Stimulated activated CD4-positive, alpha-beta T cell treated with anti-CD3 and anti-CD28 coated beads, Interleukin-1b, Interleukin-23, amount 100 ng/mL, for 48 hours (primary cell): ENCODE results near the gene HOGA1.

ENCODE experiments used
- DNase-seq: peaks from one replicate; pipeline ENCODE4 v3.0.0-alpha.2; 2020

Gene HOGA1

DNA sequence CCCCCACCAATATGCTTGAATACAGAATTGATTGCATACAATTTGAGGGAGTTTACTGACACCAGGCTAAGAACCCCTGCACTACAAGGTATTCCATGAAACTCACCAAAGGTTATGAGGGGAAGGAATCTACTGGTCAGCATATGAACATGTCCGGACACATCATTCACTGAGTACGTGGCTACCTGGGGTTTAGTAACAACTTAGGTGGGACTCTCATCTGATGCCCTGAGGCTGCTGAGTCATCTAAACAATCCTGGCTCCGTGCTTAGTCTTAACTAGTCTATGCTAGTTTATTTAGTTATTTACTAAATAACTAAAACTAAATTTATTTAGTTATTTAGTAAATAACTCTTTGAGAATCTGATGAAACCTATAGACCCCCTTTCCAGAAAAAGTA is 67.6 kb downstream of the HOGA1 start:
- no peak for DNase-seq

DNA sequence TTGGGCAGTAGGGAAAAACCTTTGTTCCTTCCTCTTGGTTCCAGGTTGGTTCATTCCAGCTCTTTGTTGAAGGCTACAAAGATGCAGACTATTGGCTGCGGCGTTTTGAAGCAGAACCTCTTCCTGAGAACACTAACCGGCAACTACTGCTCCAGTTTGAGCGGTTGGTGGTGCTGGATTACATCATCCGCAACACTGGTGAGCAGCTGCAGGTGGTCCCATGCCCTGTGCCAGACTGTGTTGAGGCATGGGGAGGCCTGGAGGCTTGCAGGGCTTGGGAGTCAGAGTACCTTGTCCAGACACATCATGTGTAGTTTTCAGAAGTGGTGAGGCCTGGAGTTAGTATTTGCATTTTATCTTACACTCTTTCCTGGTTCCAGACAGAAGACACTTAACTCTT is 72.6 kb downstream of the HOGA1 start:
- DNase-seq: no peak

DNA sequence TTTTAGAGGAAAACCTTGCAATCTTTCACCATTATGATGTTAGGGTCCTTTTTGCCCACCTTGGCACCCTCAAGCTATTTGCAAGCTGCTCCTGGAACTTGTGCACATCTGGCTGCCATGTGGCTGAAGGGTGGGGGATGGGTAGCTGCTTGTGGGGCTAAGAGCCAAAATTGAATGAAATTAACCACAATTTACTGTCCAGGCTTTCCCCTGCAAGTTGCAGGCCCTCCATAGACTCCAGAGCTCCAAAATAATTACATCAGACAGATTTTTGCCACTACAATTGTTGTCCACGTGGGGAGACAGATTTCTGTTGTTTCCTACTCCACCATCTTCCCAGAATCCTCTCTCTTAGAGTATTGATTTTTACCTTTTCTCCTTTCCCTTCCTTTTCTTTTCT is 75.4 kb downstream of the HOGA1 start:
- DNase-seq: no peak
